Activated CD4-positive, alpha-beta T cell treated with anti-CD3 and anti-CD28 coated beads, Interleukin-2, Interleukin-6, amounts not matched to agents 100 ng/mL and 50 ng/mL, durations not matched to agents 16 hours and 8 hours (primary cell): ENCODE results near the gene FRMD5.

Experiments
- DNase-seq: peaks from one replicate; pipeline ENCODE4 v3.0.0-alpha.2; 2020

Gene FRMD5

GRCh38 chr15:43919540-43920253 lies 275.4 kb downstream of the FRMD5 start:
- no peak for DNase-seq

DNA sequence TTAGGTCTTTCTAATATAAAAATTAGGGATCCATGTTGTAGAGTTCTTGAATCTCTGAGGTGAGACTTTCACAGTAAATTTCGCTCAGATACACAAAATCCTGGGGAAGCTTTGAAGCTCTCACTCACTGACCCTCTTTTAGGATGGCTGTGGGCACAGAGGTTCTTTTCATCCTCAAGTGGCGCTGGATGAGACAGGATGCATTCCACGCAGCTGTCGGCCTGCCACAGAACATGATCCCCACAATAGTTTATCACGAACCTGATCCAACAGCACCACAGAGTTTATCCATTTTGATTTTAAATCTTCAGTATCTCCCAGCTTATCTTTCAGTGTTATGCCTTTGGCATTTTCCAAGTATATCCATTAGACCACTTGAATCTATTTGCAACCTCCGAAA lies 276.4 kb downstream of the FRMD5 start:
- no peak for DNase-seq

- no peak for DNase-seq
Measured at GRCh38 chr15:43916326-43916660, 278.8 kb downstream of the FRMD5 start.

- DNase-seq: no peak
Measured at GRCh38 chr15:43915631-43916325, 279.3 kb downstream of the FRMD5 start.

- no peak for DNase-seq
Measured at GRCh38 chr15:43913941-43914340, 281.1 kb downstream of the FRMD5 start.

DNA sequence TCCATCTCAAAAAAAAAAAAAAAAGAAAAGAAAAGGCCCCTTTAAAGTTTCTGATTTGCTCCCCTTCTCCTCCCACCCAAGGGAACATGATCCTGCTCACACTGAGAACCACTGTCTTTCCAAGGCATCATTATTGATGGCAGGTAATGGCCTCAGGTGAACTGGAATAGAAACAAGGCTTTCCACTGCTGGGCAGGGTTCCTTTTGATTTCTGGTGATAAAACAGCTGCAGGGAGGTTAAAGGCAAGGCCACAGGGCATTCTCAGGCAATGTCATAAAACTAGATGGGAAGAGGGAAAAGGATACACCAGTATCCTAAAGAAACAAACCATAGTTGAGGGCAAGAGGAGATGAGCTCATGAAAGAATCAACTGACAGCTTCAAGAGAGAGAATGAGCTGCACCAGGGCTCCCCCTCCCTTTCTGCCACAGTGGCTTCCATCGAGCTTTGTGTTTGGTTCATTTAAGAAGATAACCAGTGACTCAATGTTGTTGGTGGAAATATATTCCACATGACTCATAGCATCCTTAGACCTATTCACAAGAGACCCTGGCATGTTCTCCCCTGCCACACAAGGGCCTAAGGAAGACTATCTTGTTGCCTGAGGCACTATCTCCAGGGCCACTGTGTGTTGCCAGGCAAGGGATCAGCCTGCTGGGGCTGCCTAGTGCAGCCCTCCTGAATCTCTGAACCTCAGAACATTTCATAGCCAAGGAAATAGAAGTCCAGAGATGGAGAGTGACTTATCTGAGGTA lies 281.9 kb downstream of the FRMD5 start:
- DNase-seq: no peak

DNA sequence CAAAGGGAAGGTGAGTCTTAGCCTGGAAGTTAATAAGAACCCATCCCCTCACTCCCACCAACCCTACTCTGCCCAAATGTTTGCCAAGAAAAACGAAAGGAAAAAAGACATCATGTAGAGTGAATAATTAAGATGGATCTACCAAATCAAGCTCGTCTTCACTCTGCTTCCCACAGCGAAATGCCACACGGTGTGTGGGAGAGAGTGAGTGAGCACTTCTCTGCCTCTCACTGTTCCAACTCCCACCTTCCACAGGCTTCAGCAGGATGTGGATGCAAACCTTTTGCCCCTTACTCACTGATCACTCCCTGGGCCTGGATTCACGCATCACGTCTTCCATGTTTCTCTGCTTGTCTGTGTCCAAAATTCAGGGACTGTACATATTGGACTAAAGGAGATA lies 282.9 kb downstream of the FRMD5 start:
- no peak for DNase-seq

DNA sequence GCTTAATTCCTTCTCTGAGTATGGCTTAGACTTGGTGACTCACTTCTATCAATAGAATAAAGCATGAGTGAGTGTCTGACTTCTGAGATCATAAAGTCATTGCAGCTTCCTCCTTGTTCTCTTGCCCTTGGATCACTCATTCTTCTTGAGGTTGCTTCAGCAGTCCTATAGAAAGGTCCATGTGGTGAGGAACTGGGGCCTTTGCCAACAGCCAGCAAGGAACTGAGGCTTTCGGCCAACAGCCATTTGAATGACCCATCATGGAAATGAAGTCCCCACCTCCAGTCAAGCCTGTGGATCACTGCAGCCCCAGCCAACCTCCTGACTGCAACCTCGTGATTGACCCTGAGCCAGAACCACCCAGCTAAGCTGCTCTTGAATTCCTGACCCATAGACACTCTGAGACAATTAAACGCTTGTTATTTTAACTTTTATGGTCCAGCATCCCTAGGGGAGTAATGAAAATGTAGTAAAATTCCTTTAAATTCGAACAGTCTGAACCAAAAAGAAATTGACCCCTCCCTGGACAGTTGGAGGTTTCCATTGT lies 283.8 kb downstream of the FRMD5 start:
- no peak for DNase-seq

DNA sequence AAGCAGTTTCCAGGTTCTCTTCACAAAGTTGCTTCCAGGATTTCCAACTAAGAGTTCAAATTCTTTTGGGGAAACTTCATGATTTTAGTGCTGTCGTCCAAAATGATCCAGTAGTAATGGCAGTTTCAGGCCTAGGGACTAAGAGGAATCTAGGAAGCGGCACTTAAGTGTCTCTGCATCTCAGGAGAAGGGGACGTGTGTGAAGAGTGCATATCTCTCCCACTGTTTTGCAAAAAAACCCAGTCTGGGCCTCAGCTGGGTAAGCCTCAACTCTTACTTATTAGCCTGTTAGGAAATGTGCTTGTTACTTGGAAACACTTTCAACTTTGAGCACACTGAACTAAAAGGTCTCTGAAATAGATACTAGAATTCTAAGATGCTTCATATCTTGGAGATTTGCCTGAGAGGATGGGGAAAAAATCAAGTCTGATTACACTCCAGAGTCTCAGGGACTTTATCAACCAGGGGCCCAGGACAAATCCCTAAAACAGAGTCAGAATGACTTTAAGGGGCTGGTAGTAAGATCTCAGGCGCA lies 286.5 kb downstream of the FRMD5 start:
- no peak for DNase-seq

GRCh38 chr15:43905755-43906154 lies 289.3 kb downstream of the FRMD5 start:
- no peak for DNase-seq

GRCh38 chr15:43903864-43904290 lies 291.2 kb downstream of the FRMD5 start:
- DNase-seq: peak; percentile 77

GRCh38 chr15:43901495-43901894 lies 293.6 kb downstream of the FRMD5 start:
- DNase-seq: no peak

GRCh38 chr15:43900996-43901395 lies 294.1 kb downstream of the FRMD5 start:
- no peak for DNase-seq

DNA sequence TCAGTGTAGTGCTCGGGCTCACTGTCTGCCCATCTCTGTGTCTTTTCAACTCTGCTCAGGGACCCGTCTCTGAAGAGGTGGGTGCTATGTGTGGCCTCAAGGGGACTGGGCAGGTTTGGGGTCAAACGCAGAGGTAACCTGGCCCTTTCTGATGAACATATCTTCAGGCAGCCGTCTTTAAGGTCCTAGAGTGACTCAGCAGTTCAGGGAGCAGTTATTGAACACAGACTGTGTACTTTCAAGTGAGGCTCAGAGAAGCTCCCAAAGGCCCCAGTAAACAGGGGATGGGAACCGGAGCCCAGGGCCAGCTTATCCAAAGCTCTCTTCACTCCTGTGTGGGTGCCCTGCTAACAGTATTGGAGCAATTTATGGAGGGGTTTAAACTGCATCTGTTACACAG lies 295.1 kb downstream of the FRMD5 start:
- no peak for DNase-seq

GRCh38 chr15:43898891-43899290 lies 296.2 kb downstream of the FRMD5 start:
- no peak for DNase-seq

GRCh38 chr15:43896543-43896942 lies 298.5 kb downstream of the FRMD5 start:
- DNase-seq: no peak

- no peak for DNase-seq
Measured at GRCh38 chr15:43895586-43895985, 299.5 kb downstream of the FRMD5 start.

DNA sequence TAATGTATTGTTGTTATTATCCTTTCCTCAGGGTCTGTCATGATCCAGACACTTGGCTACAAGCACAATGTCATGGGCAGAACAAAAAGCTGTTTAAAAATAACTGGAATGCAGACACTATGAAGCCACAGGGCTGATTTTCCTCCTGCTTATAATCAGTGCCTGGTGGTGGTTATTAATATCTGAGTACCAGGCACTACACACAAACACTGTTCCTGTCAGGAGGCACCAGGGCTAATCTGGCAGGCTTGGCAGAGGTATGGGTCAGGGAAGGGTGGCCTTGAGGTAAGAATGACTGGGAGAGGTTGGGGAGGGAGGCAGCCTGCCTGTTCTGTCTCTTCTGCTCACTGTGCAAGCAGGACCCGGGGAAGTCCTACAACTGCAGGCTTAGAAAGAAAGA lies 301.1 kb downstream of the FRMD5 start:
- DNase-seq: no peak

GRCh38 chr15:43889042-43889441 lies 306.0 kb downstream of the FRMD5 start:
- DNase-seq: no peak

DNA sequence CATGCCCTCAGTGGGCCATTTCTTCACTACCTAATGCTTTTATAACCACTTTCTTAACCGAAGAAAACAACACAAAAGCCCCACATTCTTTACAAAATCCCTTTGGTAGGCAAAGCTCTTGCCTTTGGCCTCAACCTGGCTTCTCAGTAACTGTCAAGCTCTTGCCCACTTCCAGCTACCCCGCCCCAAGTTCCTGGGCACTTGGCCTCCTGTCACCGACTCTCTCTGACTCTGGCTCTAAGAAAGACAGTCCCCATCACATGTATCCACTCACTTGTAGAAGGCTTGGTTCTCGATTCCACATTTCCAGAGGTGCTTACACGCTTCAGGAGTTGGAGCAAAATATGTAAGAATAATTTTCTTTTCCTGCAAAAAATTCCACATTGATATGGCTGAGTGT lies 307.2 kb downstream of the FRMD5 start:
- DNase-seq: no peak

GRCh38 chr15:43886558-43886957 lies 308.5 kb downstream of the FRMD5 start:
- no peak for DNase-seq

DNA sequence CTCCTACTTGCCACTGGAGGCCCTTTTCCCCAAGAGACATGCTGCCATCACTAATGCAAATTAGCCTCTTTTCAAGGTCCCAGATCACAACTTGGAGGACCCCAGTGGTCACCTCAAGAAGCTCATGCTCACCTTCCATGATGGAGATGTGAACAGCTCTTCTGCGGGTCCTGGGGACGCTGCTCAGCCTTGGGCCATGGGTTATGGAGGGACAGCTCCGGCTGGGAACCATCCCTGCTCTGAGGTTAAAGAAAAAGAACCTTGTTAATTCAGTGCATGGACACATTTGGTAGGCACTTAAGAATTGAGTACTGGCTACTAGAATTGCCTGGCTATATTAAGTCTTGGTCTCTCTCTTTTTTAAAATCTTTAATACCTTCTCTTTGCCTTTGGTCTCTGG lies 311.5 kb downstream of the FRMD5 start:
- DNase-seq: no peak

DNA sequence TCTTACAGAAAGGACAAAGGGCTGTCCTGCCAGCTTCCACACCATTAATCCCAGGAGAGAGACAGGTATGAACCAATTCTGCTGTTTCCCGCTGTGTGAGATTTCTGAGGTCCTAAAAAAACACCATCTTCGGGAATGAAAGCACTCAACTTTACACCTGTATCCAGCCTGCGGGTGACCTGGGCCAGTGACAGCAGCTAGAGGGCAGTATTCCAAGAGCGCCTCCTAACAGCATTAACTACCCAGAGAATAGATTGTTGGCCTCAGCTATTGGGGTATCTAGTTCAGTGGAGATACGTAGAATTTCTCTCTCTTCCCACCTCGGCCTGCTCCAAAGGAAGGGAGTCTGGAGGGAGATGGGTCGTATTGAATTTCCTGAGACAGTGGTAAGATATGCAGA lies 313.1 kb downstream of the FRMD5 start:
- DNase-seq: no peak

- no peak for DNase-seq
Measured at GRCh38 chr15:43881245-43881644, 313.8 kb downstream of the FRMD5 start.
